Parathyroid adenoma (tissue), 2 donors: ENCODE measurements around the gene PLCG2.
"Not testable (repeated sequence)": the region's sequence is repeated elsewhere in the genome, so short reads cannot be mapped to it uniquely, and the experiment has no call there.

Experiments used
- H2AFZ ChIP-seq: fragments of 300-600 bp; sonication (generic); one replicate; pipeline ENCODE4 v1.7.0; 2017; ENCODE audit warnings: antibody characterized with exemption, mild to moderate bottlenecking
- H3K27ac ChIP-seq: fragments of 300-600 bp; sonication (generic); one replicate; pipeline ENCODE4 v1.7.0; 2017
- H3K27me3 ChIP-seq: fragments of 300-600 bp; sonication (generic); one replicate; pipeline ENCODE4 v1.7.0; 2017; ENCODE audit warnings: low read length; ENCODE audit not compliant: control insufficient read depth, insufficient read depth
- H3K36me3 ChIP-seq: fragments of 300-600 bp; sonication (generic); one replicate; pipeline ENCODE4 v1.7.0; 2017; ENCODE audit warnings: low read length; ENCODE audit not compliant: control insufficient read depth, insufficient read depth
- H3K4me1 ChIP-seq: fragments of 300-600 bp; sonication (generic); one replicate; pipeline ENCODE4 v1.7.0; 2017; ENCODE audit warnings: control low read depth
- H3K4me2 ChIP-seq: fragments of 300-600 bp; sonication (generic); one replicate; pipeline ENCODE4 v1.7.0; 2017; ENCODE audit warnings: low read length
- H3K4me3 ChIP-seq: fragments of 300-600 bp; sonication (generic); one replicate; pipeline ENCODE4 v1.7.0; 2017; ENCODE audit warnings: low read depth, low read length
- H3K79me2 ChIP-seq: fragments of 300-600 bp; sonication (generic); one replicate; pipeline ENCODE4 v1.7.0; 2017; ENCODE audit warnings: control low read depth
- H3K9ac ChIP-seq: fragments of 300-600 bp; sonication (generic); one replicate; pipeline ENCODE4 v1.7.0; 2017; ENCODE audit warnings: mild to moderate bottlenecking
- H3K9me3 ChIP-seq: fragments of 300-600 bp; sonication (generic); one replicate; pipeline ENCODE4 v1.7.0; 2017; ENCODE audit warnings: low read length; ENCODE audit not compliant: control insufficient read depth
- CTCF ChIP-seq: fragments of 300-600 bp; sonication (generic); IDR thresholded peaks from one replicate; pipeline ENCODE4 v1.7.0; 2017; ENCODE audit warnings: antibody characterized with exemption, mild to moderate bottlenecking
- donor health status: primary hyperparathyroidism.

Gene PLCG2

GRCh38 chr16:81975637-81976036 is 196.5 kb downstream of the PLCG2 start:
- no peaks in the 10 kb centered on the region for H3K9me3 ChIP-seq
- no peaks in the 10 kb centered on the region for H3K4me1 ChIP-seq
- H3K27ac ChIP-seq, result no peak overlapping the region
- no peaks in the 10 kb centered on the region for H3K27me3 ChIP-seq
- no peak overlapping the region for H3K4me2 ChIP-seq
- H2AFZ ChIP-seq, result no peak overlapping the region
- H3K36me3 ChIP-seq, result no peaks in the 10 kb centered on the region
- no peak overlapping the region for H3K9ac ChIP-seq
- H3K79me2 ChIP-seq, result no peaks in the 10 kb centered on the region
- H3K4me3 ChIP-seq, result no peak overlapping the region
- TF ChIP-seq CTCF, result no peak

DNA sequence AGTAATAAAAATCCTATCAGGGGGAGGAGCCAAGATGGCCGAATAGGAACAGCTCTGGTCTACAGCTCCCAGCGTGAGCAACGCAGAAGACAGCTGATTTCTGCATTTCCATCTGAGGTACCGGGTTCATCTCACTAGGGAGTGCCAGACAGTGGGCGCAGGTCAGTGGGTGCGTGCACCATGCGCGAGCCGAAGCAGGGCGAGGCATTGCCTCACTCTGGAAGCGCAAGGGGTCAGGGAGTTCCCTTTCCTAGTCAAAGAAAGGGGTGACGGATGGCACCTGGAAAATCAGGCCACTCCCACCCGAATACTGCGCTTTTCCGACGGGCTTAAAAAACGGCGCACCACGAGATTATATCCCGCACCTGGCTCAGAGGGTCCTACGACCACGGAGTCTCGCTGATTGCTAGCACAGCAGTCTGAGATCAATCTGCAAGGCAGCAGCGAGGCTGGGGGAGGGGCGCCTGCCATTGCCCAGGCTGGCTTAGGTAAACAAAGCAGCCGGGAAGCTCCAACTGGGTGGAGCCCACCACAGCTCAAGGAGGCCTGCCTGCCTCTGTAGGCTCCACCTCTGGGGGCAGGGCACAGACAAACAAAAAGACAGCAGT is 198.3 kb downstream of the PLCG2 start:
- not testable (repeated sequence) for H3K36me3 ChIP-seq, H3K4me1 ChIP-seq, H3K4me2 ChIP-seq, H3K79me2 ChIP-seq, H3K4me3 ChIP-seq, H2AFZ ChIP-seq, H3K27ac ChIP-seq, H3K27me3 ChIP-seq, H3K9ac ChIP-seq, H3K9me3 ChIP-seq

- H3K27me3 ChIP-seq, result no peaks in the 10 kb centered on the region
- no peak overlapping the region for H3K27ac ChIP-seq
- no peak overlapping the region for H2AFZ ChIP-seq
- no peak overlapping the region for H3K4me2 ChIP-seq
- H3K79me2 ChIP-seq, result no peaks in the 10 kb centered on the region
- no peak overlapping the region for H3K9ac ChIP-seq
- no peak for TF ChIP-seq CTCF
- no peaks in the 10 kb centered on the region for H3K4me1 ChIP-seq
- no peak overlapping the region for H3K4me3 ChIP-seq
- H3K36me3 ChIP-seq, result no peaks in the 10 kb centered on the region
- no peaks in the 10 kb centered on the region for H3K9me3 ChIP-seq
These were observed 208.0 kb downstream of the PLCG2 start for GRCh38 chr16:81987121-81987520.

DNA sequence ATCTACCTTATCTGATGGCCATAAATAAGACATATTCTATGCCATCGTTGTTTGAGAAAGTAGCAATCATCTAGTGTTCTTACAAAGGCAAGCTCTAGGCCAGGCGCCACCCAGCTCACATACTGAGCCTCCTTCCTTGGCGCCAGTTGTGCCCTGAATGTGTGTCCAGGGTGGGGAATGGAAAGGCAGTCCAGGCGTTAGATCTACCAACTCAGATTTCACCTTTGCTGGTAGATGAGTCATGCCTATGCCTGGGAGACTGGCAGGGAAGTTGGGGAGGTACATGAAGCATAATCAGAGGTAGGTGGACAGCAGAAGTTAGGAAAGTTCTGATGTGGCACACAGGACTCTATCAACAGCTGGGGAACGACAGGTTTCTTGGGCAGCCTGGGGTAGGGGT is 208.6 kb downstream of the PLCG2 start:
- H3K4me1 ChIP-seq, result no peaks in the 10 kb centered on the region
- no peak overlapping the region for H3K9ac ChIP-seq
- no peak overlapping the region for H2AFZ ChIP-seq
- H3K36me3 ChIP-seq, result no peaks in the 10 kb centered on the region
- H3K4me3 ChIP-seq, result no peak overlapping the region
- H3K27ac ChIP-seq, result no peak overlapping the region
- no peak for TF ChIP-seq CTCF
- H3K27me3 ChIP-seq, result no peaks in the 10 kb centered on the region
- H3K4me2 ChIP-seq, result no peak overlapping the region
- H3K9me3 ChIP-seq, result no peaks in the 10 kb centered on the region
- no peaks in the 10 kb centered on the region for H3K79me2 ChIP-seq

DNA sequence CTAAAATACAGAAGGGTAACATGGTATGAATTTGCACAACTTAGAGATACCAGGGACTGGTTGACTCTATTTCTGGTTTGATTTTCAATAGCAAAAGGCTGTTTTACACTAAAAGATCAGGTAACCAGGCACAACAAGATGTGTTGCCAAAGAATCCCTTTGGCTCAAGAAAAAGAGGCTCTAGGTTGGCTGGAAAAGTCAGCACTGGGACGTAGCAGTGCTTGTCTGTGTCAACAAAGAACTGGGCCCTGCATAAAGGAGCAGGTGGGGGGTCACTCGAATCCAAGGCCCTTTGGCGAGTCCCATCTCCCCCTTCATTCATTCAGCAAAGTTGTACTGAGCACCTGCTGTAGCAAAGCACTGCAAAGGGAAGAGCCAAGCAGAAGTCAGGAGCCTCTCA is 213.8 kb downstream of the PLCG2 start:
- Histone ChIP-seq H3K4me2 (no peak overlapping the region), H3K79me2 (no peaks in the 10 kb centered on the region), H2AFZ (no peak overlapping the region), H3K36me3 (no peaks in the 10 kb centered on the region), H3K4me3 (no peak overlapping the region), H3K27ac (no peak overlapping the region), H3K9me3 (no peaks in the 10 kb centered on the region), H3K9ac (no peak overlapping the region), H3K4me1 (no peaks in the 10 kb centered on the region), H3K27me3 (no peaks in the 10 kb centered on the region)
- TF ChIP-seq CTCF, result no peak
